Measurements from ENCODE around the gene KDELR1.

DNA sequence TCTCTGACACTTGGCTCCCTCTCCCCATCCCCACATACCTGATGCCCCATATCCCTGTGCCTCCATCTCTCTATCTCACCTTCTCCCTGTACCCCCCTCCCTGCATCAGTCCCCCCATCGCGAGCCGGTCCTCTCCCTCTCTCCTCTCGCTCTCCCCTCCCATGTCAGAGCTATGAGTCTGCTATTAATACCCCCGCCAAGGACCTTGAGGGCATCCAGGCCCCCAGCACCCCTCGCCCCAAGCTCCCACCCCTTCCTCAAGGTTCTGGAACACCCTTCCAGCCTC lies 3.8 kb upstream of the KDELR1 start:
- TF ChIP-seq POLR2A (IDR thresholded peaks at IDR 0.05; ENCODE audit: low read depth, low read length) (no peak), POLR2AphosphoS5 (IDR thresholded peaks at IDR 0.05; ENCODE audit: low read depth, low read length) (no peak), TAF1 (IDR thresholded peaks at IDR 0.05; ENCODE audit: borderline replicate concordance, low read depth, low read length) (no peak)
